Erythroblast (primary cell): Measurements from ENCODE around the gene ARHGAP26.

Experiments
- GATA1 ChIP-seq: IDR thresholded peaks from 2 replicates; pipeline ENCODE4 v1.6.1; 2011; ENCODE audit warnings: low read depth, mild to moderate bottlenecking, control low read depth, low read length, moderate library complexity
- POLR2A ChIP-seq: IDR thresholded peaks from 2 replicates; pipeline ENCODE4 v1.6.1; 2011; ENCODE audit warnings: mild to moderate bottlenecking, low read length

GRCh38 chr5:142814122-142814521, 43.9 kb downstream of the ARHGAP26 start:
- TF ChIP-seq POLR2A (no peak), GATA1 (no peak)
